H7 (cell line): ENCODE results near the gene SLC22A2. TPM values are rescaled to one million over a fixed set of nuclear protein-coding genes. Genes with fewer than 3 reads are reported as not detected.

Experiments used
- DNase-seq: peaks from one replicate; pipeline ENCODE4 v3.0.0; 2012
- H3K27me3 ChIP-seq: 2 replicates; pipeline ENCODE4 v1.6.0; 2011; ENCODE audit warnings: mild to moderate bottlenecking, low read length; ENCODE audit not compliant: control insufficient read depth, insufficient read depth
- H3K36me3 ChIP-seq: replicated peaks from 2 replicates; pipeline ENCODE4 v1.5.1; 2011; ENCODE audit warnings: low read length; ENCODE audit not compliant: control insufficient read depth, insufficient read depth
- H3K4me3 ChIP-seq: 2 replicates; pipeline ENCODE4 v1.5.1; 2011; ENCODE audit warnings: low read depth, mild to moderate bottlenecking, control low read depth, low read length, moderate library complexity; ENCODE audit not compliant: insufficient read depth
- total RNA-seq: library from RNA; depleted of rRNA; stranded (reverse); fragments of >200 nt; shearing (Covaris generic); gene quantifications from 2 replicates; pipeline ENCODE4 v1.2.3, GENCODE V29; 2014

Gene SLC22A2
- total RNA-seq, 1 experiment from 2014 or later, result 0.42 TPM

DNA sequence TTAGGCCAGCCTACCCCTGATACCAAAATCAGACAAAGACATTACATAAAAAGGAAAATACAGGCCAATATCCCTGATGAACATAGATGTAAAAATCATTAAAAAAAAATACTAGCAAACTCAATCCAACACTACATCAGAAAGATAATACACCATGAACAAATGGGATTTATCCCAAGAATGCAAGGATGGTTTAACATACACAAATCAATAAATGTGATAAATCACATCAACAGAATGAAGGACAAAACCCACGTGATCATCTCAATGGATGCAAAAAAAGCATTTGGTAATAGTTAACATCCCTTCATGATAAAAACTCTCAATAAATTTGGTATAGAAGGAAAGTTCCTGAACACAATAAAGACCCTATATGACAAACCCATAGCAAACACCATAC is 63.8 kb downstream of the SLC22A2 start:
- Histone ChIP-seq H3K27me3 (no peaks in the 10 kb centered on the region), H3K4me3 (no peak overlapping the region), H3K36me3 (no peaks in the 10 kb centered on the region)
- no peak for DNase-seq

DNA sequence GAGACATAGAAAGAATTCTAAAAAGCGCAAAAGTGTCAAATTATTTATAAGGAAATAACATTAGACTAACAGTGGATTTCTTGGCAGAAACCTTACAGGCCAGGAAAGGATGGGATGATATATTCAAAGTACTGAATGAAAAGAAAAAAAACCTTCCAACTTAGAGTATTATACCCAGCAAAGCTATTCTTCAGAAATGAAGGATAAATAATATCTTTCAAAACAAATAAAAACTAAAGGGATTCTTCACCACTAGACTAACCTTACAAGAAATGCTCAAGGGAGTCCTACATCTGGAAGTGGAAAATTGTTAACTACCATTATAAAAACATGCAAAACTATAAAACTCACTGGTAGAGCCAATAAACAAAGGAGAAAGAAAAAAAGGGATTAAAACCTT is 65.8 kb downstream of the SLC22A2 start:
- Histone ChIP-seq H3K27me3 (no peaks in the 10 kb centered on the region), H3K36me3 (no peaks in the 10 kb centered on the region), H3K4me3 (no peak overlapping the region)
- no peak for DNase-seq

DNA sequence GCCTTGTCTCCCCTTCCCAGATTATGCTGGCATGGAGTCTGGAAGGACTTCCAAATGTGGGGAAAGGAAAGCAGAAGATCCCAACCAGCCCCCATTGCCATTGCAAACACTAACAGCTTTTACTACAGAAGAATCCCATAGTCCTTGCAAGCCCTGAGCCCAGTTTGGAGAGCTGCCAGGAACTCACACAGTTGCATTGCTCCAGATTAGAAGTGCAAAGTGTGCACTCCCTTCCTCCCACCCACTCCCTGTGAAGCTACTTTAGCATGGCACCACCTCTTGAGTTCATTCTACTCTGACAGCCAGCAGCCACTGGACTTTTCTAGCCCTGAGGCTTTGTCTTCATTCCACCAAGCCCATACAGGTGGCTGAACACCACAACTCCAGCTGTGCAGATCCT is 67.6 kb downstream of the SLC22A2 start:
- Histone ChIP-seq H3K27me3 (no peaks in the 10 kb centered on the region), H3K4me3 (no peak overlapping the region), H3K36me3 (no peaks in the 10 kb centered on the region)
- no peak for DNase-seq

DNA sequence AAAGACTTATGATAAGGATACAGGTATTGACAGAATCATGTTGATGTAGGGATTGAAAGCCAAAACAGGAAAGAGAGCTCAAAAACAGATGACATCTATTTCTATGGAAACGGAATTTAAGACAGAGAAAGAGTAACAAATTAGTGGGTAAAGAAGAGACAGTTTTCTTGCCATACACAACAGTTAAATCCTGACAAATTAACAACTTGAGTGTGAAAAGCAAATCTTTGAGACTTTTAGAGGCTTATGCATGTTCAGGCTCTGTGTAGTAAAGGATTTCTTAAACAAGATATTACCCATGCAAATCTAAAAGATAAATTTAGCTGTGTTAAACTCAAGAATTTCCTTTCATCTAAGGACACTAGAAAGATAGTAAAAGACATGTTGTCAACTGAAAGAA is 68.5 kb downstream of the SLC22A2 start:
- no peak for DNase-seq
- Histone ChIP-seq H3K4me3 (no peak overlapping the region), H3K36me3 (no peaks in the 10 kb centered on the region), H3K27me3 (no peaks in the 10 kb centered on the region)

- no peak for DNase-seq
- H3K4me3 ChIP-seq, result no peak overlapping the region
- no peaks in the 10 kb centered on the region for H3K27me3 ChIP-seq
- no peaks in the 10 kb centered on the region for H3K36me3 ChIP-seq
Observed at GRCh38 chr6:160188773-160189172, 69.8 kb downstream of the SLC22A2 start.

DNA sequence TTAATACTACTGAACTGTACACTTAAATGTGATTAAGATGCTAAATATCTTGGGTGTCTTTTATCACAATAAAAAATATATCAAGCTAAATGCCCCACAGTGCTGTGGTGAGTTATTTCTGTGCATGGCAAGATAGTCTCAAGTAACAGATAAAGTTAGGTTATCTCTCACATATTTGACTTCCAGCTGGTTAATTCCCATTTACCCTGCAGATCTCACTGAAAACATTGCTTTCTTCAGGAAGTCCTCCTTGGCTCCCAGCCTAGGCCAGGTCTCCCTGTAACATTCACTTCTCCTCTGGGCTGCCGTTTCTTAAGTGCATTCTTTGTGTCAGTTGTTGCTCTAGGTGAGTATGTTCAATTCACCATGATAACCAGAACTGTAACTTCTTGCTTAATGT is 77.9 kb downstream of the SLC22A2 start:
- Histone ChIP-seq H3K4me3 (no peak overlapping the region), H3K27me3 (no peaks in the 10 kb centered on the region), H3K36me3 (no peaks in the 10 kb centered on the region)
- DNase-seq, result no peak

DNA sequence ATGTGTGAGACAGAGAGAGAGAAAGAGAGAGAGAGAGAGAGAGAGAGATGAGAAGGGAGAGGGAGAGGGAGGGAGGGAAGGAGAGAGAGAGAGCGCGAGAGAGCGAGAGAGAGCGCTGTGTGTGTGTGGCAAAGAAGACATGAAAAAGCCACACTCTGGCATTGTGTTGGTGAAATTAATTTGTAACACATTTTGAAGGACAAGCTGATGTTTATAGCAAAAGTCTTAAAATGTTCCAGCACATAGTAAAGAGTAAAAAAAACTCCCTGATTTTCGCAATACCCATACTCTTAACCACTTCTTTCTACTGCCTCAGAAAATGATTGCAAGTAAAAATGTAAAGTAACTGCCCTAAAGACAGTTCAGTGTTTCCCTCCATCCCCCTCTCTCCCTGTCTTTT is 80.3 kb downstream of the SLC22A2 start:
- no peak for DNase-seq
- Histone ChIP-seq H3K27me3 (no peaks in the 10 kb centered on the region), H3K4me3 (no peak overlapping the region), H3K36me3 (no peaks in the 10 kb centered on the region)

- H3K36me3 ChIP-seq, result no peaks in the 10 kb centered on the region
- no peak overlapping the region for H3K4me3 ChIP-seq
- no peaks in the 10 kb centered on the region for H3K27me3 ChIP-seq
- peak; percentile 27 for DNase-seq
Observed at GRCh38 chr6:160177220-160177619, 81.4 kb downstream of the SLC22A2 start.

DNA sequence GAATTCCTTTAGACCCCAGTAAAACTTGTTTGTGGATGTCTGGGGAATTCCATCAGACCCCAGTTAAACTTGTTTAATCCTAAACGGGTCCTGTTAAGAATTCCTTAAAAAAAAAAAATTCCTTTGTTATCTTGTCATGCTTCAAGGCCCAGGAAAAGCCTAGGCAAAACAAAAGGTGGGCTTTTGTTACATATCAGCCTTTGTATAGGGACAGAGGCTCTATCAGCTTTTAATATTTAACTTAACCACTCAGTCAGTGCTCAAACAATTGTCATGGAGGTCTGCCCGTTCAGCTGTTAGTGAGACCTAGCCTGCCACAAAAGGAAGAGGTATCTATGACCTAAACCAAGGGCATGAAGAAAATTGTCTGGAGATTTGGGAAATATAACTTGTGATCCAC is 83.9 kb downstream of the SLC22A2 start:
- DNase-seq, result no peak
- H3K36me3 ChIP-seq, result no peaks in the 10 kb centered on the region
- no peak overlapping the region for H3K4me3 ChIP-seq
- no peaks in the 10 kb centered on the region for H3K27me3 ChIP-seq

- Histone ChIP-seq H3K27me3 (no peaks in the 10 kb centered on the region), H3K36me3 (no peaks in the 10 kb centered on the region), H3K4me3 (no peak overlapping the region)
- no peak for DNase-seq
Observed at GRCh38 chr6:160173806-160174527, 84.7 kb downstream of the SLC22A2 start.

GRCh38 chr6:160172704-160173103 is 85.9 kb downstream of the SLC22A2 start:
- Histone ChIP-seq H3K4me3 (no peak overlapping the region), H3K36me3 (no peaks in the 10 kb centered on the region)
- DNase-seq, result no peak

DNA sequence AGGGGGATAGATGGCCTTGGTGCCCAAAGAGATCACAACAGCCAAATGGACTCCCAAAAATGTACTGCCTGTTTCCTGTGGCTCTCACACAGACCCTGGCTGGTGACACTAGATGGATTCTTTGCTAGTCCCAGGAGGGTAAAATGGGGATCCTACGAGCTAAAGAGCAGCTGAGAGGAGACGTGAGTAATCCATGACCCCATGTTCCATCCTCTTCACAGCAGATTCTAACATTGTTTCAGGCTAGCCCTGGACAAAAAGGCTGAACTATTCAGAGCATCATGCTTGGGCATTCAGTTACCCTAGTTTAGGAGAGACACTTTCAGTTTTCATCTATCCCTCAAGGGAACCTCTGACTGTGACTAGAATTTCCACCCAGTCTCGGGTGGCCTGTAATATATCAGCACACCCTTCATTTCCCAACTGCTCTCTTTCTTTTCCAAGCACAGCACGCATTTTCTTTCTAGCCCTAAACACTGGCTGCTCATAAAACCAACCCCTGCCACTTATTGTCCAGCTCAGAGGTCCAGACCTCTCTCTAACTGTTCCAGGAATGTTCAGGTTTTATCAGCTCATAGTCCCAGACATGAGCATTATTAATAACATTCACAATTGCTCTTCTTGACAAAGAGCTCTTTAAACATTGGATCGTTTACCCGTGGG is 88.5 kb downstream of the SLC22A2 start:
- Histone ChIP-seq H3K4me3 (no peak overlapping the region), H3K27me3 (no peaks in the 10 kb centered on the region), H3K36me3 (no peaks in the 10 kb centered on the region)
- no peak for DNase-seq

More at GRCh38 chr6:160172704-160173103, 85.9 kb downstream of the SLC22A2 start:
- H3K27me3 ChIP-seq, result no peaks in the 10 kb centered on the region

- no peak overlapping the region for H3K4me3 ChIP-seq
- H3K36me3 ChIP-seq, result no peaks in the 10 kb centered on the region
- no peaks in the 10 kb centered on the region for H3K27me3 ChIP-seq
- DNase-seq, result no peak
Observed at GRCh38 chr6:160167604-160168399, 90.8 kb downstream of the SLC22A2 start.
